SK-N-DZ (cell line): ENCODE data around the gene OR52R1.

Experiments
- small RNA-seq, 2 experiments: library from RNA; depleted of rRNA; stranded (forward); fragments of <200 nt; gene quantifications; one replicate each; pipeline ENCODE3, GENCODE V24; 2014

Gene OR52R1

Small RNAs within 50 kb of the gene (small RNA-seq; reads per million reads assigned to genes)
- gene RF00091, result 0 reads per million in 2 experiments
